IMR-90 (cell line): ENCODE data around the gene ZNF827. TPM values are rescaled to one million over a fixed set of nuclear protein-coding genes. Genes with fewer than 3 reads are reported as not detected.
A peak's percentile ranks its signal among the peaks of the same experiment; 100 is the strongest.

ENCODE experiments used
- ATAC-seq: fragments of 200-7000 bp; cut with Tn5 transposase; 2 replicates; pipeline ENCODE4 v1.9.1; 2020; ENCODE audit warnings: low read depth, mild to moderate bottlenecking, moderate library complexity
- BruUV-seq: library from RNA; stranded (reverse); fragments of 400-500 nt; replicated peaks from 2 replicates; lab custom pipeline; 2021; lab: Mats Ljungman, UMichigan
- CTCF ChIA-PET: fragments of 300-600 bp; formaldehyde crosslinking; extraction: SDS; loops from one replicate; lab custom pipeline; 2021; ENCODE audit warnings: antibody characterized with exemption; lab: Yijun Ruan, JAX
- POLR2A ChIA-PET: fragments of 300-600 bp; sonication (Branson Sonifier 250); formaldehyde crosslinking; loops from one replicate; lab custom pipeline; 2022; ENCODE audit warnings: antibody characterized with exemption; ENCODE audit not compliant: unreplicated experiment; lab: Charles Lee
- DNase-seq: peaks from one replicate; pipeline ENCODE4 v3.0.0; 2013
- H2AFZ ChIP-seq: replicated peaks from 2 replicates; pipeline ENCODE3; 2013; ENCODE audit warnings: low read length, mild to moderate bottlenecking; ENCODE audit not compliant: poor library complexity
- H2AK5ac ChIP-seq: 2 replicates; pipeline ENCODE4 v1.6.1; 2013; ENCODE audit warnings: low read depth, low read length, inconsistent platforms
- H2AK9ac ChIP-seq: replicated peaks from 2 replicates; pipeline ENCODE3; 2013; ENCODE audit warnings: mild to moderate bottlenecking, low read depth, low read length, moderate library complexity; ENCODE audit not compliant: poor library complexity
- H2BK120ac ChIP-seq: 2 replicates; pipeline ENCODE4 v1.6.1; 2013; ENCODE audit warnings: low read depth, low read length, inconsistent platforms
- H2BK15ac ChIP-seq: 3 replicates; pipeline ENCODE4 v1.6.1; 2013; ENCODE audit warnings: low read depth, low read length, inconsistent platforms
- H2BK20ac ChIP-seq: 2 replicates; pipeline ENCODE4 v1.6.1; 2013; ENCODE audit warnings: low read depth, mild to moderate bottlenecking, inconsistent platforms, low read length, moderate library complexity
- H2BK5ac ChIP-seq: 2 replicates; pipeline ENCODE4 v1.6.1; 2013; ENCODE audit warnings: mild to moderate bottlenecking, low read depth, low read length, inconsistent platforms; ENCODE audit not compliant: poor library complexity, severe bottlenecking
- H3K14ac ChIP-seq: replicated peaks from 2 replicates; pipeline ENCODE4 v1.6.1; 2013; ENCODE audit warnings: low read depth, low read length, inconsistent platforms
- H3K18ac ChIP-seq: 2 replicates; pipeline ENCODE4 v1.6.1; 2013; ENCODE audit warnings: low read depth, low read length, control low read depth
- H3K23ac ChIP-seq: 2 replicates; pipeline ENCODE4 v1.6.1; 2013; ENCODE audit warnings: low read depth, low read length, inconsistent platforms
- H3K27ac ChIP-seq: 2 replicates; pipeline ENCODE4 v1.5.1; 2013; ENCODE audit warnings: mild to moderate bottlenecking, control low read depth, low read length; ENCODE audit not compliant: insufficient read depth
- H3K27me3 ChIP-seq: 2 replicates; pipeline ENCODE4 v1.6.1; 2013; ENCODE audit warnings: low read length; ENCODE audit not compliant: control insufficient read depth, insufficient read depth
- H3K36me3 ChIP-seq: 2 replicates; pipeline ENCODE4 v1.6.1; 2013; ENCODE audit warnings: low read length, mixed read lengths; ENCODE audit not compliant: control insufficient read depth, insufficient read depth
- H3K4ac ChIP-seq: 2 replicates; pipeline ENCODE4 v1.6.1; 2013; ENCODE audit warnings: low read depth, low read length, inconsistent platforms
- H3K4me1 ChIP-seq: 2 replicates; pipeline ENCODE4 v1.6.1; 2013; ENCODE audit warnings: low read length, mixed read lengths; ENCODE audit not compliant: control insufficient read depth, insufficient read depth
- H3K4me2 ChIP-seq: 2 replicates; pipeline ENCODE4 v1.6.1; 2013; ENCODE audit warnings: low read depth, mild to moderate bottlenecking, control low read depth, low read length, moderate library complexity
- H3K4me3 ChIP-seq: 2 replicates; pipeline ENCODE4 v1.5.1; 2013; ENCODE audit warnings: low read depth, mild to moderate bottlenecking, control low read depth, low read length, moderate library complexity; ENCODE audit not compliant: insufficient read depth
- H3K56ac ChIP-seq: 2 replicates; pipeline ENCODE4 v1.6.1; 2013; ENCODE audit warnings: low read length, inconsistent platforms; ENCODE audit not compliant: insufficient read depth; ENCODE audit errors: extremely low read depth
- H3K79me1 ChIP-seq, 2 experiments: 2 replicates each; pipeline ENCODE4 v1.6.1; 2013; ENCODE audit warnings: low read length in 2 of 2, inconsistent platforms in 1 of 2, low read depth in 1 of 2
- H3K9ac ChIP-seq: 2 replicates; pipeline ENCODE4 v1.6.1; 2013; ENCODE audit warnings: low read depth, low read length, control low read depth
- H3K9me1 ChIP-seq: 2 replicates; pipeline ENCODE4 v1.6.1; 2013; ENCODE audit warnings: low read length, inconsistent platforms; ENCODE audit not compliant: insufficient read depth
- H3K9me3 ChIP-seq: 2 replicates; pipeline ENCODE4 v1.6.1; 2013; ENCODE audit warnings: low read length; ENCODE audit not compliant: control insufficient read depth, insufficient read depth
- H4K20me1 ChIP-seq: 2 replicates; pipeline ENCODE4 v1.6.1; 2013; ENCODE audit warnings: low read length, inconsistent platforms; ENCODE audit not compliant: insufficient read depth
- H4K5ac ChIP-seq: 2 replicates; pipeline ENCODE4 v1.6.1; 2013; ENCODE audit warnings: mild to moderate bottlenecking, low read depth, low read length, control low read depth
- H4K8ac ChIP-seq, 2 experiments: 2 replicates each; pipeline ENCODE4 v1.6.1; 2013; ENCODE audit warnings: low read depth in 2 of 2, low read length in 2 of 2, control low read depth in 1 of 2, inconsistent platforms in 1 of 2
- H4K91ac ChIP-seq: 2 replicates; pipeline ENCODE4 v1.6.1; 2013; ENCODE audit warnings: low read depth, low read length, inconsistent platforms; ENCODE audit not compliant: insufficient read depth
- BHLHE40 ChIP-seq: fragments of 150-350 bp; IDR thresholded peaks from 2 replicates; pipeline ENCODE4 v1.6.1; 2016; ENCODE audit warnings: mild to moderate bottlenecking, low read depth, low read length
- CEBPB ChIP-seq: IDR thresholded peaks from 2 replicates; pipeline ENCODE4 v1.6.1; 2012; ENCODE audit warnings: low read depth, low read length, improper control_type of control experiment
- FOS ChIP-seq: fragments of 150-350 bp; IDR thresholded peaks from 2 replicates; pipeline ENCODE4 v1.6.1; 2016; ENCODE audit warnings: low read depth, low read length
- MAZ ChIP-seq: IDR thresholded peaks from 2 replicates; pipeline ENCODE4 v1.6.1; 2012; ENCODE audit warnings: low read depth, mild to moderate bottlenecking, low read length, improper control_type of control experiment, moderate library complexity, borderline replicate concordance
- RAD21 ChIP-seq: IDR thresholded peaks from 2 replicates; pipeline ENCODE4 v1.6.1; 2012; ENCODE audit warnings: low read length, improper control_type of control experiment
- SMC3 ChIP-seq: fragments of 150-350 bp; IDR thresholded peaks from 2 replicates; pipeline ENCODE4 v1.6.1; 2016; ENCODE audit warnings: low read depth, mild to moderate bottlenecking, antibody characterized with exemption, low read length, moderate library complexity
- WGBS, 2 experiments: methylation state at CpG; one replicate each; pipeline versions ENCODE4 v1.1.5 to v1.1.7; 2013; ENCODE audit warnings: missing lambda C conversion rate in 2 of 2; ENCODE audit not compliant: insufficient read length in 1 of 2; ENCODE audit errors: extremely low coverage in 2 of 2; 5-methylcytosine and 5-hydroxymethylcytosine counted together
- dilution Hi-C: fragments of 300-500 bp; cut with HindIII; formaldehyde crosslinking; loops from one replicate; pipeline ENCODE4 v1.14.3; 2018; ENCODE audit warnings: low sequenced_read_pairs; ENCODE audit not compliant: unreplicated experiment
- in situ Hi-C: fragments of 300-500 bp; cut with MboI; formaldehyde crosslinking; loops from 3 replicates; pipeline ENCODE4 v1.14.3; 2019; ENCODE audit warnings: low sequenced_read_pairs, inconsistent platforms, mixed read lengths
- intact Hi-C: fragments of 100-400 bp; cut with micrococcal nuclease; formaldehyde crosslinking; loops from 2 replicates; pipeline ENCODE4 v1.10.0; 2022
- polyA plus RNA-seq, 3 experiments: library from polyadenylated mRNA; depleted of rRNA; stranded (reverse); fragments of >200 nt; gene quantifications; 2 replicates each; pipeline ENCODE4 v1.2.3, GENCODE V29; 2012; ENCODE audit warnings: low replicate concordance in 1 of 3
- total RNA-seq: library from RNA; depleted of rRNA; stranded (reverse); fragments of >200 nt; gene quantifications from 2 replicates; pipeline ENCODE4 v1.2.3, GENCODE V29; 2012
- TF ChIP-seq, protein P1 (sequence below): conservative IDR thresholded peaks from 2 replicates; pipeline ENCODE4 v1.5.1; 2012; ENCODE audit warnings: mild to moderate bottlenecking, low read depth, low read length, improper control_type of control experiment
- TF ChIP-seq, protein P2 (sequence below): fragments of 150-350 bp; IDR thresholded peaks from 2 replicates; pipeline ENCODE4 v1.6.1; 2017; ENCODE audit warnings: mild to moderate bottlenecking, antibody characterized with exemption, low read length, low read depth
- TF ChIP-seq, protein P3 (sequence below): fragments of 150-350 bp; IDR thresholded peaks from 2 replicates; pipeline ENCODE4 v1.6.1; 2016; ENCODE audit warnings: low read depth, mild to moderate bottlenecking, low read length, moderate library complexity, borderline replicate concordance

Gene ZNF827
- total and polyA plus RNA-seq, 2 of the 4 experiments (the other 2 are of a cell fraction), result 6.6 to 31.7 TPM

DNA sequence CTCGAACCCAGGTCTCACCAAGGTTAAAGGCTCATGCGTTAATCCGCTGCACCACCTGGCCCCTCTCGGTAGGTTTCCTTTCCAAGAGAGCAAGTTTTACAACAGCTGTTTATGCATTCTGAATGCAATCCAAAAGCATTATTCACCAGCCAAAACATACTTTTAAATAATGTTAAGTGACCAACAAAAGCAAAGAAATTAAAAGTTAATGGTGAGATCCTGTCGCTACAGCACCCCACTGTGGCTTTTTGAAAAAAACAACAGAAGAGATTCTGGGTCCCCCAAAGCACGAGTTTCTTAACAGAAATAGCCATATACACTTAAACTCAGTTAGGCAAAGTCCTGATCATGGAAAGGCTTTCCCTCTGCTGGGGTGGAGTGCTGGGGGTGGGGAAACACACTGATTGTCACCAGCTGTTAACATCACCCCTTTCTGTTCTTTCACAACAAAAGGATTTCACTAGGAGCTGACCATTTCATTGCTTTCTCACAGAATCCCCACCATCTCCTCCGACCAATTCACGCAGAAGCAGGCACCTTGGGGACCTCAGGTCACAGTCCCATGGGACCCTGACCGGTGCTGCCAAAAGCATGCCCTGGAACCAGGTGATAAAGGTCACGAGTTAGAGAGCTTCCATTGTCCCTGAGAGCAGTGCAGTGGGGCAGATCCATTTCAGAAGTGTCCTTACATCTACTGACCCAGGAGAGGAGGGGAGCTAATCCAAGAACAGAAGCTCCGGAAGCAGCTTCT, 51.2 kb downstream of the ZNF827 start:
- TF ChIP-seq, protein P1, sequence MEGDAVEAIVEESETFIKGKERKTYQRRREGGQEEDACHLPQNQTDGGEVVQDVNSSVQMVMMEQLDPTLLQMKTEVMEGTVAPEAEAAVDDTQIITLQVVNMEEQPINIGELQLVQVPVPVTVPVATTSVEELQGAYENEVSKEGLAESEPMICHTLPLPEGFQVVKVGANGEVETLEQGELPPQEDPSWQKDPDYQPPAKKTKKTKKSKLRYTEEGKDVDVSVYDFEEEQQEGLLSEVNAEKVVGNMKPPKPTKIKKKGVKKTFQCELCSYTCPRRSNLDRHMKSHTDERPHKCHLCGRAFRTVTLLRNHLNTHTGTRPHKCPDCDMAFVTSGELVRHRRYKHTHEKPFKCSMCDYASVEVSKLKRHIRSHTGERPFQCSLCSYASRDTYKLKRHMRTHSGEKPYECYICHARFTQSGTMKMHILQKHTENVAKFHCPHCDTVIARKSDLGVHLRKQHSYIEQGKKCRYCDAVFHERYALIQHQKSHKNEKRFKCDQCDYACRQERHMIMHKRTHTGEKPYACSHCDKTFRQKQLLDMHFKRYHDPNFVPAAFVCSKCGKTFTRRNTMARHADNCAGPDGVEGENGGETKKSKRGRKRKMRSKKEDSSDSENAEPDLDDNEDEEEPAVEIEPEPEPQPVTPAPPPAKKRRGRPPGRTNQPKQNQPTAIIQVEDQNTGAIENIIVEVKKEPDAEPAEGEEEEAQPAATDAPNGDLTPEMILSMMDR, result peak; percentile 36
- TF ChIP-seq BHLHE40, result no peak
- peak; percentile 45 for TF ChIP-seq RAD21
- TF ChIP-seq, protein P2, sequence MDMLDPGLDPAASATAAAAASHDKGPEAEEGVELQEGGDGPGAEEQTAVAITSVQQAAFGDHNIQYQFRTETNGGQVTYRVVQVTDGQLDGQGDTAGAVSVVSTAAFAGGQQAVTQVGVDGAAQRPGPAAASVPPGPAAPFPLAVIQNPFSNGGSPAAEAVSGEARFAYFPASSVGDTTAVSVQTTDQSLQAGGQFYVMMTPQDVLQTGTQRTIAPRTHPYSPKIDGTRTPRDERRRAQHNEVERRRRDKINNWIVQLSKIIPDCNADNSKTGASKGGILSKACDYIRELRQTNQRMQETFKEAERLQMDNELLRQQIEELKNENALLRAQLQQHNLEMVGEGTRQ, result no peak
- no peak for TF ChIP-seq MAZ
- 0 out of 2 replicates have a peak, but pooled peaks have one; percentile 12 for TF ChIP-seq CEBPB
- TF ChIP-seq SMC3, result peak; percentile 10; the same call in 1 of the 2 replicates
- TF ChIP-seq, protein P3, sequence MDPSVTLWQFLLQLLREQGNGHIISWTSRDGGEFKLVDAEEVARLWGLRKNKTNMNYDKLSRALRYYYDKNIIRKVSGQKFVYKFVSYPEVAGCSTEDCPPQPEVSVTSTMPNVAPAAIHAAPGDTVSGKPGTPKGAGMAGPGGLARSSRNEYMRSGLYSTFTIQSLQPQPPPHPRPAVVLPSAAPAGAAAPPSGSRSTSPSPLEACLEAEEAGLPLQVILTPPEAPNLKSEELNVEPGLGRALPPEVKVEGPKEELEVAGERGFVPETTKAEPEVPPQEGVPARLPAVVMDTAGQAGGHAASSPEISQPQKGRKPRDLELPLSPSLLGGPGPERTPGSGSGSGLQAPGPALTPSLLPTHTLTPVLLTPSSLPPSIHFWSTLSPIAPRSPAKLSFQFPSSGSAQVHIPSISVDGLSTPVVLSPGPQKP, result no peak
- no peak for TF ChIP-seq FOS
- Histone ChIP-seq H3K14ac (peak overlapping the region; percentile 8), H3K36me3 (peaks cover 17% of the 10 kb centered on the region), H2BK15ac (peak overlapping the region; percentile 40; the same call in 1 of the 3 replicates), H2BK120ac (peak overlapping the region; percentile 68), H4K5ac (no peak overlapping the region), H4K8ac (peak overlapping the region in 1 of 2 experiments; percentile 69; a peak in 2 of 4 replicates), H3K9me1 (no peaks in the 10 kb centered on the region; the same call in 1 of the 2 replicates), H2AK9ac (peak overlapping the region; percentile 79), H3K4me2 (peak overlapping the region; percentile 24; the same call in 1 of the 2 replicates), H3K18ac (peak overlapping the region; percentile 62; the same call in 1 of the 2 replicates), H2BK20ac (peak overlapping the region; percentile 72), H3K4ac (peak overlapping the region; percentile 82), H3K9ac (no peak overlapping the region), H2BK5ac (peak overlapping the region; percentile 54), H3K27ac (peak overlapping the region; percentile 56; the same call in 1 of the 2 replicates), H3K27me3 (no peaks in the 10 kb centered on the region), H3K9me3 (no peaks in the 10 kb centered on the region), H3K4me1 (peaks cover 6% of the 10 kb centered on the region), H4K91ac (peak overlapping the region; percentile 75), H4K20me1 (peaks cover 7% of the 10 kb centered on the region; the same call in 1 of the 2 replicates), H2AK5ac (peak overlapping the region; percentile 84), H2AFZ (peak overlapping the region; percentile 67), H3K4me3 (no peak overlapping the region), H3K56ac (peak overlapping the region; percentile 9; the same call in 1 of the 2 replicates), H3K79me1 (peaks cover 22 to 32% of the 10 kb centered on the region in 2 experiments), H3K23ac (no peak overlapping the region)
- ATAC-seq (peak; percentile 82), DNase-seq (peak; percentile 75)
- CTCF ChIA-PET, result interaction anchor here (0.6 to 2.9 kb wide), 11 partner anchors 9 to 1096 kb away, joined by 3 to 8 read pairs (median 3); no protein-coding TSS in a partner anchor
- in situ Hi-C loops, result no loop called here
- dilution Hi-C loops, result no loop called here
- BruUV-seq, result no TSS peak
- POLR2A ChIA-PET, result no interaction called here
- WGBS, 2 experiments, result 80% methylated on average over 1 of the region's 11 CpGs; no CpG with 5 or more reads in 1 of the 2 experiments
- intact Hi-C loops, result loop anchor here (2.0 to 10.0 kb wide), 4 partner anchors 167 to 670 kb away; partner anchors contain the start of gene MMAA
